Measurements from ENCODE around the gene KDM7A.

KDM7A gene, protein sequence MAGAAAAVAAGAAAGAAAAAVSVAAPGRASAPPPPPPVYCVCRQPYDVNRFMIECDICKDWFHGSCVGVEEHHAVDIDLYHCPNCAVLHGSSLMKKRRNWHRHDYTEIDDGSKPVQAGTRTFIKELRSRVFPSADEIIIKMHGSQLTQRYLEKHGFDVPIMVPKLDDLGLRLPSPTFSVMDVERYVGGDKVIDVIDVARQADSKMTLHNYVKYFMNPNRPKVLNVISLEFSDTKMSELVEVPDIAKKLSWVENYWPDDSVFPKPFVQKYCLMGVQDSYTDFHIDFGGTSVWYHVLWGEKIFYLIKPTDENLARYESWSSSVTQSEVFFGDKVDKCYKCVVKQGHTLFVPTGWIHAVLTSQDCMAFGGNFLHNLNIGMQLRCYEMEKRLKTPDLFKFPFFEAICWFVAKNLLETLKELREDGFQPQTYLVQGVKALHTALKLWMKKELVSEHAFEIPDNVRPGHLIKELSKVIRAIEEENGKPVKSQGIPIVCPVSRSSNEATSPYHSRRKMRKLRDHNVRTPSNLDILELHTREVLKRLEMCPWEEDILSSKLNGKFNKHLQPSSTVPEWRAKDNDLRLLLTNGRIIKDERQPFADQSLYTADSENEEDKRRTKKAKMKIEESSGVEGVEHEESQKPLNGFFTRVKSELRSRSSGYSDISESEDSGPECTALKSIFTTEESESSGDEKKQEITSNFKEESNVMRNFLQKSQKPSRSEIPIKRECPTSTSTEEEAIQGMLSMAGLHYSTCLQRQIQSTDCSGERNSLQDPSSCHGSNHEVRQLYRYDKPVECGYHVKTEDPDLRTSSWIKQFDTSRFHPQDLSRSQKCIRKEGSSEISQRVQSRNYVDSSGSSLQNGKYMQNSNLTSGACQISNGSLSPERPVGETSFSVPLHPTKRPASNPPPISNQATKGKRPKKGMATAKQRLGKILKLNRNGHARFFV

DNA sequence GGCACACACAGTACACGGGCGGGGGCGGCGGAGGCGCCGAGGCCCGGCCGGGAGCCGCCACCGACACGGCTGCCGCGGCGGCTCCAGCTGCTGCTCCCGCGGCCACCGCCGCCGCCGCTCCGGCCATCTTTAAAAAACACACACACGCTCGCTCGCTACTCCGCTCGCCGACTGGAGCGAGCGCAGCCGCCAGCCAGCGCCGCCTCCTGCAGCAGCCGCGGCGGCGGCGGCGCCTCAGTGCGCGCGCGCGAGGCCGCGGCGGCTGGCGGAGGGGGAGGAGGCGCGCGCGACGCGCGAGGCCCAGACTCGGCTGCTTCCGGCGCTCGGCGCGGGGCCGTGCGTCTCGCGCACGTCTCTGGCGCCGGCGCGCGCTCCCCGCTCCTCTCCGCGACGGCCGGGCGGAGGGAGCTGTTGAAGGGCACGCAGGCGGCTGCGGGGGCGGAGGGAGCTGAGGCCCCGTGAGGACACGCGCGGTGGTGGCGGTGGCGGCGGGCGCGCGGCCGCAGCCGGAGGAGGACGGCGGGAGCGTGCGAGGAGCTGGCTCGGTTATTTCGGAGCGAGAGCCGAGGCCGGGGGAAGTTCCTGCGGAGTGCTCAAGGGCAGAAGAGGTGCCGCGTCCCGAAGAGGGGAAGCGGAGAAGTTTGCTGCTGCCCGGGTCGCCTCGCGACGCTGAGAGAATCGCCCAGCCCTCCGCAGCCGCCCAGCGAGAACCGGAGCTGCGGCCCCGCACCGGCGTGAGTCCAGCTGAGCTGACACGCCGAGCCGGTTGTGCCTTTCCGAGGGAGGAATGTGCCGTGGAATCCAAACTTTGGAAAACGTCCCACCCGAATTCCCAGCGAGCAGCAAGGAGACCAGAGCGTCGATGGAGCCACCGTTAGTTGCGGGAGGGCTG, at the start of gene KDM7A:
TSS of gene KDM7A (minus strand) at position 173 of the 892 bp plus-strand sequence. CDS start at position 127, 46 bp downstream.
- DNase-seq (ENCODE audit: low spot score) = peak; percentile 94

DNA sequence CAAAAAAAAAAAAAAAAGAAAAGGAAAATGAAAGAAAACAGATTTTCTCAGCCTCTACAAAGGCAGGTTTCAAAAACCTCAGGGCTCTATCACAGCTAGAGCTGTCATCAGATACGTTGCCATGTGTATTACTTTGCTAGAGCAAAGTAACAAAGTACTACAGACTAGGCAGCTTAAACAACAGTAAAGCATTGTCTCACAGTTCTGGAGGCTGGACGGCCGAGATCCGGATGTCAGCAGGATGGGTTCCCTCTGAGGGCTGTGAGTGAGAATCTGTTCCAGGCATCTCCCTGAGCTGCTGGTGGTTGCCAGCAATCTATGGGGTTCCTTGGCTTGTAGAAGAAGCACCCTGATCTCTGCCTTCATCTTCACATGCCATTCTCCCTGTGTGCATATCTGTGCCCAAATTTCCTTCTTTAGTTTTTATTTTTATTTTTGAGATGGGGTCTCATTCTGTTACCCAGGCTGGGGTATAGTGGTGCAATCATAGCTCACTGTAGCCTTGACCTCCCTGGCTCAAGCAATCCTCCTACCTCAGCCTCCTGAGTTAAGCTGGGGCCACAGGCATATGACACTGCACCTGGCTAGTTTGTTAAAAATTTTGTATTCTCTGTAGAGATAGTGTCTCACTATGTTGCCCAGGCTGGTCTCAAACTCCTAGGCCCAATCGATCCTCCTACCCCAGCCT, 48.9 kb upstream of the KDM7A start:
- DNase-seq (ENCODE audit: low spot score) = peak; percentile 92

DNA sequence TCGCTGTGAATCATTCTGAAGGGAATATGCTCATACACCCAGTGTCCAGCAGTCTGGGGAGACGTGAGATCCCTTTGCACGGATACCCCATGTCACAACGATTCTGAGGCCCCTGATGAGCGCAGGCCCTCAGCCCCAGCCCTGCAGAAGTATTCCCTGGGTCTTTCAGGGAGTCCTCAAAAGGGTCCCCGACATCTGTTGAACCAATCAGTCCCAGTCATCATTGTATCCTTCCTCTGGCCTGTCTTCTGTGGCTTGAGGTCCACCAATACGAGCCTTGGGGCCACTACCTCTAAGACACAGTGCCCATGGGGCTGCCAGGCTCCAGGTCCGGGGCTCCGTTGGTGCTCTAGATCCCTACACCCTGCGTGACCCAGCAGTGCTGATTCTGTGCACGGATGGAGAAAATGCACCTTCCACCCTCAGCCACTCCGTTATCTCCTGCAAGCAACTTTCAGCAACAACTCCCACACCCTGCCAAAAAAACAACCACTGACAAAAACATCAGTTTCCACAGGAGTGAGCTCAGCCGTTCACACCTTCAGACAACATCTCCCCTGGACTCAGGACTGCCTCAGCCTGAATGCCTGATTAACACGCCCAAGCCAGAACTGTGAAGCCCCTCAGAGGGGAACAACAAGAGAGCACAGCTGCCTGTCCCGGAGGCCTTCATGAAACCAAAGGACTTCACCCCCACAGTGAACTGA, 46.9 kb upstream of the KDM7A start:
- no peak for DNase-seq (ENCODE audit: low spot score)

DNA sequence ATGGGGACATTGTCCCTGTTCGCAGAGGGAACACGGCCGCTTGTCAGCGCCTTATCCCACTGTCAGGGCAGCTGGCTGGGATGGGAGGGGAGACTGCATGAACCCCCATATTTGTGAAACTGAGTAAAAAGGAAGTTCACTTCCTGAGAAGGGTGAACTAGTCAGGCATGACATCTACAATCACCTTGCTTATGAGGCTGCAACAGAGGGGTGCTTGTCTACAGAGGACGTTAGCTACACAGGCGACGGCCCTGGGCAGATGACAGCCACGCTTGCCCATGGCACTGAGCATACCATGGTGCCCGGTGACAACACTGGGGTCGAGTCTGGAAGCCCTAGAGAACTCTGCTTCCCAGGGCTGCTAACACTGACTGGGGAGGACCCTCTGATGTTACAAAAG, 46.0 kb upstream of the KDM7A start:
- DNase-seq (ENCODE audit: low spot score) = no peak

DNA sequence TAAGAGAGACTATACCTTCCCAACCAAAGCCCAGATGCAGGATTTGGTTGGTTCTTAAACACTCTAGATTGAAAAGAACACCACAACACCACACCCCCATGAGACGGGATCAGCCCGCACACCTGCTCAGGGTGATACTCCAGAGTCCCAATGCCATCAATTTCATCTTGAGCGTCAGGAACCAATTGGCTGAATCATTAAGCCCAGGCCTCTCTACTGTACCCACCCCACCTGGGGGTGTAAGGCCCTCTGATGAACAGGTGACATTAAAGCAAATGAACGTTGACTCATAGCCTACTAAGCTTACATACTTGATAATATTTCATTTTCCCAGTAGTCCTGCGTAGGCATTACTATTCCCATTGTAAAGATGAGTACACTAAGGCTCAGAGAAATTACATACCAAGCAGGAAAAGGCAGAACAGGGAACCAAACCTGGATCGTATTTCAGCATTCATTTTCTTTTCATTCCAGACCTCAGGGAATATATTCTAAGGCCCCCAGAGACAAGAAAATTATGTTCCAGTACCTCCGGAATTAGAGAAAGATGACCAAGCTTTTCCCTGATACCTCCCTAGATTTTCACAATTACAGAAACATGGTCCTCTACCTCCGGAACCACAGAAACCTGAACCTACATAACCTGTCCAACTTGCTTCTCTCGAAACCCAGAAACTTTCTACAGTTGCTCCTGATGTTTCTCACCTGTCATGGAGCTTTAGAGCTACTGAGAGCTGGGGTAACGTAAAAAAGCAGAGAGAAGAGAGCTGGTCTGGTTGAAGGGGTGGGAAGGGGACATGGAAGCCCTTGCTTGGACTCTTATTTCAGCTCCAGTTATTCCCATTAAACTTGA, 43.1 kb upstream of the KDM7A start:
- DNase-seq (ENCODE audit: low spot score) = no peak

GRCh38 chr7:140218656-140219055, 41.9 kb upstream of the KDM7A start:
- DNase-seq (ENCODE audit: low spot score) = no peak

- DNase-seq (ENCODE audit: low spot score) = no peak
These were observed 41.1 kb upstream of the KDM7A start for GRCh38 chr7:140217750-140218501.

GRCh38 chr7:140215281-140215680, 38.5 kb upstream of the KDM7A start:
- no peak for DNase-seq (ENCODE audit: low spot score)

DNA sequence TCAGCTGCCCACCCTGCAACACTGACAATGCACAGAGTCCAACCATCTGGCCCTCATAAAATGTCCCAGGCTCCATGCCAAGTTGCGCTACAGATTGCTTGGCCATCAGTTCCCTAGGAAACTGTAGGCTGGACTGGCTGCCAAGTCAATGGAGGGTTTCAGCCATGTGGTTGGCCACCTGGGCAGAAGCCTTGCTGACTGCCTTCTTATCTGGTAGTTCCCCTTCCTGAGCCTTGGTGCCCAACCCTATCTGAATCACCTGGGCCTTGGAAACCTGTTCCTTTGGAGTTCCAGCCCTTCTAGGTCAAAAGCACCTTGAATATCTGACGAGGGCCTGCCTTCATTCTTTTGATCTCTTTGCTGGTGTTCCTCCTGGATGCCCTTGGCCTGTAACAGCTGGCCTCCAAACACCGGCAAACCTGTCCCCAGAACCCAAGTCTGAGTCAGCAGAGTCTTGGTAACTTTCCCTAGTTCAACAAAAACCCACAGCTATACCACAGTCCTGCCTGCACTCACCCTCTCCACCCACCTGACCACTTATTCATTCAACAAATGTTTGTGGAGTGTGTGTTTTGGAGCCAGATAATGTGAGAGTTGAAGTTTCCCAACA, 37.4 kb upstream of the KDM7A start:
- DNase-seq (ENCODE audit: low spot score) = no peak

GRCh38 chr7:140213684-140214074, 36.9 kb upstream of the KDM7A start:
- DNase-seq (ENCODE audit: low spot score) = no peak

- no peak for DNase-seq (ENCODE audit: low spot score)
These were observed 35.5 kb upstream of the KDM7A start for GRCh38 chr7:140212100-140212881.

GRCh38 chr7:140211698-140212097, 34.9 kb upstream of the KDM7A start:
- no peak for DNase-seq (ENCODE audit: low spot score)

GRCh38 chr7:140209866-140210609, 33.3 kb upstream of the KDM7A start:
- DNase-seq (ENCODE audit: low spot score) = no peak

- peak; percentile 42 for DNase-seq (ENCODE audit: low spot score)
These were observed 30.0 kb upstream of the KDM7A start for GRCh38 chr7:140206616-140207389.

- DNase-seq (ENCODE audit: low spot score) = no peak
These were observed 28.8 kb upstream of the KDM7A start for GRCh38 chr7:140205600-140205999.

DNA sequence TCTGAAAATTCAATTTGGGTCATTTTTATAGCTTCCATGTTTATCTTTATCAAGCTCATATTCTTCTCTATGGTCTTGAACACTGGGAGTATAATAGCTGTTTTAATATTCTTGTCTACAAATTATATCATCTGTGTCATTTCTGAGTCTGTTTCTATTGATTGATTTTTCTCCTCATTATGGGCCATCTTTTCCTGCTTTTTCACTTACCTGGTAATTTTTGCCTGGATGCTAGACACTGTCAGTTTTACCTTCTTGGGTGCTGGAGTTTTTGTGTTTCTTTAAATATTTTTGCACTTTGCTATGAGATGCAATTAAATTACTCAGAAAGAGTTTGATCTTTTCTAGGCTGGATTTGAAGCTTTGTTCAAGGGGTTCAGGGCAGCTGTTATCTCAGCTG, 26.8 kb upstream of the KDM7A start:
- no peak for DNase-seq (ENCODE audit: low spot score)

All from COLO829 (cell line).